SK-N-SH (cell line): ENCODE measurements around the gene TUNAR.

Experiments used
- EP300 ChIP-seq, 2 experiments: IDR thresholded peaks; 2 replicates each; pipeline versions ENCODE4 v1.4.0 to v1.6.1; 2012; ENCODE audit warnings: borderline replicate concordance in 1 of 2, low read depth in 1 of 2, low read length in 1 of 2
- EZH2phosphoT487 ChIP-seq: fragments of 200-600 bp; sonication (generic); IDR thresholded peaks from 2 replicates; pipeline ENCODE4 v1.6.1; 2017; ENCODE audit warnings: low read depth, mixed run types, mild to moderate bottlenecking, antibody characterized with exemption, moderate library complexity, borderline replicate concordance
- FOXJ3 ChIP-seq: sonication (generic); formaldehyde crosslinking; IDR thresholded peaks from 2 replicates; pipeline ENCODE4 v1.5.1; 2020; ENCODE audit warnings: mild to moderate bottlenecking, missing genetic modification reagents
- MXI1 ChIP-seq: IDR thresholded peaks from 2 replicates; pipeline ENCODE4 v1.6.1; 2012; ENCODE audit warnings: mild to moderate bottlenecking, low read depth, low read length, improper control_type of control experiment
- RCOR1 ChIP-seq: fragments of 150-350 bp; IDR thresholded peaks from 2 replicates; pipeline ENCODE4 v1.6.1; 2017; ENCODE audit warnings: antibody characterized with exemption, low read length
- RXRA ChIP-seq: IDR thresholded peaks from 2 replicates; pipeline ENCODE4 v1.4.0; 2012; ENCODE audit warnings: low read depth, mild to moderate bottlenecking, borderline replicate concordance
- SIN3A ChIP-seq: IDR thresholded peaks from 2 replicates; pipeline ENCODE4 v1.6.1; 2012; ENCODE audit warnings: low read depth, mild to moderate bottlenecking, low read length, moderate library complexity, borderline replicate concordance
- TAF1 ChIP-seq: IDR thresholded peaks from 2 replicates; pipeline ENCODE4 v1.6.1; 2012; ENCODE audit warnings: low read depth, mild to moderate bottlenecking, low read length, moderate library complexity, borderline replicate concordance
- TF ChIP-seq, protein P1 (sequence below): fragments of 200-600 bp; sonication (generic); IDR thresholded peaks from 2 replicates; pipeline ENCODE4 v1.6.1; 2017; ENCODE audit warnings: antibody characterized with exemption, mild to moderate bottlenecking, moderate library complexity
- TF ChIP-seq, protein P2 (sequence below): IDR thresholded peaks from 2 replicates; pipeline ENCODE4 v1.4.0; 2012; ENCODE audit warnings: low read depth, borderline replicate concordance
- TF ChIP-seq, protein P3 (sequence below): IDR thresholded peaks from 2 replicates; pipeline ENCODE4 v1.4.0; 2012; ENCODE audit warnings: low read depth, borderline replicate concordance

DNA sequence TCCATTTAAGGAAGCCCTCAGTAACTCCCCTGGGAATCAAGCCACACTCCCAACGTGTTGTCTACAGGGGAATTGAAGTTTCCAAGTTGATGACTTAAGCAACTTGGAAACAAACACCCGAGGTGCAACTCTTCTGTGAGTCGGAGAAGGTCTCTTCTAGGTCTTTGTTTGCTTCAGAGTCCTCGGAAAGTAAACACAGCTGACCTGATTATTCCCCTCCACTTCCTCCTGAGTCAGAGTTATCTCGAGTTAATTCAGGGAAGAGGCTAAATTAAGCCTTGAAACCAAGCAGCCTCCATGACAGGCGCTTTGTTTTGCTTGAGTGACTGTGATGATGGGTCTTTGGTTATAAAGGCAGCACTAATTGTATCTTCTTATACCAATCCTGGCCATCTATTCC lies 41.8 kb downstream of the TUNAR start:
- TF ChIP-seq, protein P1, sequence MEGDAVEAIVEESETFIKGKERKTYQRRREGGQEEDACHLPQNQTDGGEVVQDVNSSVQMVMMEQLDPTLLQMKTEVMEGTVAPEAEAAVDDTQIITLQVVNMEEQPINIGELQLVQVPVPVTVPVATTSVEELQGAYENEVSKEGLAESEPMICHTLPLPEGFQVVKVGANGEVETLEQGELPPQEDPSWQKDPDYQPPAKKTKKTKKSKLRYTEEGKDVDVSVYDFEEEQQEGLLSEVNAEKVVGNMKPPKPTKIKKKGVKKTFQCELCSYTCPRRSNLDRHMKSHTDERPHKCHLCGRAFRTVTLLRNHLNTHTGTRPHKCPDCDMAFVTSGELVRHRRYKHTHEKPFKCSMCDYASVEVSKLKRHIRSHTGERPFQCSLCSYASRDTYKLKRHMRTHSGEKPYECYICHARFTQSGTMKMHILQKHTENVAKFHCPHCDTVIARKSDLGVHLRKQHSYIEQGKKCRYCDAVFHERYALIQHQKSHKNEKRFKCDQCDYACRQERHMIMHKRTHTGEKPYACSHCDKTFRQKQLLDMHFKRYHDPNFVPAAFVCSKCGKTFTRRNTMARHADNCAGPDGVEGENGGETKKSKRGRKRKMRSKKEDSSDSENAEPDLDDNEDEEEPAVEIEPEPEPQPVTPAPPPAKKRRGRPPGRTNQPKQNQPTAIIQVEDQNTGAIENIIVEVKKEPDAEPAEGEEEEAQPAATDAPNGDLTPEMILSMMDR: no peak
- TF ChIP-seq RXRA (no peak), FOXJ3 (CRISPR knock-in tag) (no peak), TAF1 (no peak), EP300 (IDR thresholded peaks at IDR 0.05; ENCODE audit: borderline replicate concordance in 1 of 2, low read depth in 1 of 2, low read length in 1 of 2) (no peak), RCOR1 (no peak), MXI1 (no peak), EZH2phosphoT487 (no peak), SIN3A (no peak)
- TF ChIP-seq, protein P2, sequence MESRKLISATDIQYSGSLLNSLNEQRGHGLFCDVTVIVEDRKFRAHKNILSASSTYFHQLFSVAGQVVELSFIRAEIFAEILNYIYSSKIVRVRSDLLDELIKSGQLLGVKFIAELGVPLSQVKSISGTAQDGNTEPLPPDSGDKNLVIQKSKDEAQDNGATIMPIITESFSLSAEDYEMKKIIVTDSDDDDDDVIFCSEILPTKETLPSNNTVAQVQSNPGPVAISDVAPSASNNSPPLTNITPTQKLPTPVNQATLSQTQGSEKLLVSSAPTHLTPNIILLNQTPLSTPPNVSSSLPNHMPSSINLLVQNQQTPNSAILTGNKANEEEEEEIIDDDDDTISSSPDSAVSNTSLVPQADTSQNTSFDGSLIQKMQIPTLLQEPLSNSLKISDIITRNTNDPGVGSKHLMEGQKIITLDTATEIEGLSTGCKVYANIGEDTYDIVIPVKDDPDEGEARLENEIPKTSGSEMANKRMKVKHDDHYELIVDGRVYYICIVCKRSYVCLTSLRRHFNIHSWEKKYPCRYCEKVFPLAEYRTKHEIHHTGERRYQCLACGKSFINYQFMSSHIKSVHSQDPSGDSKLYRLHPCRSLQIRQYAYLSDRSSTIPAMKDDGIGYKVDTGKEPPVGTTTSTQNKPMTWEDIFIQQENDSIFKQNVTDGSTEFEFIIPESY: no peak
- TF ChIP-seq, protein P3, sequence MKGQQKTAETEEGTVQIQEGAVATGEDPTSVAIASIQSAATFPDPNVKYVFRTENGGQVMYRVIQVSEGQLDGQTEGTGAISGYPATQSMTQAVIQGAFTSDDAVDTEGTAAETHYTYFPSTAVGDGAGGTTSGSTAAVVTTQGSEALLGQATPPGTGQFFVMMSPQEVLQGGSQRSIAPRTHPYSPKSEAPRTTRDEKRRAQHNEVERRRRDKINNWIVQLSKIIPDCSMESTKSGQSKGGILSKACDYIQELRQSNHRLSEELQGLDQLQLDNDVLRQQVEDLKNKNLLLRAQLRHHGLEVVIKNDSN: no peak
